GM21515 (cell line): ENCODE measurements around the gene TSPAN15.

Experiments used
- ATAC-seq: cut with Tn5 transposase; IDR thresholded peaks from one replicate; pipeline ENCODE4 v1.9.1; 2021; ENCODE audit not compliant: unreplicated experiment

TSPAN15 gene

DNA sequence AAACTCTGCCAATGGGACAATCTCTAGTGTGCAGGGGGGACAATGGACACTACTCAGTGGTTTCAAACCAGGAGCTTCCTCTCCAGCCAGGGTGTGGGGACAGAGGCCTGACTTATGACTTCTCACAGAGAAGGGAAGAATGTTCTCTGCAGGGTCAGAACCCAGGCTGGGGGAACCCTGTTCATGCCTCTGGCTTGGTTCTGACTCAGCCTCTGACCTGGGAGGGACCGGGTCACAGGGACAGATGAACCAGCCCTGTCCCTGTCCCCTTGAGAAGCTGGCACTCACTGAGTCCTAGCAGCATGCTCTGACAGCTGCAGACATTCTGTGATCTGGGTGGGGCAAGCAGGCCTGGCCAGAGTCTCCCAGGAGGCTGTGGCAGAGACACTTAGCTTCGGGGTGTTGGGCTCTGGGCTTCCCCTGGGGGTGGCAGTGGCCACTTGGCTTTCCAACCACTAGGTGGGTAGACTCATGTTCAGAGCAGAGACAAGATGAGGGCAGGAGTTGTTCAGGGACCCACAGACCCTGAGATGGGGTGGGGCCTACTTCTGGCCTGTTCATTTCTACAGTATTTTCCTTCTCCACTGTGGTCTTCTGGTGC lies 13.6 kb downstream of the TSPAN15 start:
- no peak for ATAC-seq

DNA sequence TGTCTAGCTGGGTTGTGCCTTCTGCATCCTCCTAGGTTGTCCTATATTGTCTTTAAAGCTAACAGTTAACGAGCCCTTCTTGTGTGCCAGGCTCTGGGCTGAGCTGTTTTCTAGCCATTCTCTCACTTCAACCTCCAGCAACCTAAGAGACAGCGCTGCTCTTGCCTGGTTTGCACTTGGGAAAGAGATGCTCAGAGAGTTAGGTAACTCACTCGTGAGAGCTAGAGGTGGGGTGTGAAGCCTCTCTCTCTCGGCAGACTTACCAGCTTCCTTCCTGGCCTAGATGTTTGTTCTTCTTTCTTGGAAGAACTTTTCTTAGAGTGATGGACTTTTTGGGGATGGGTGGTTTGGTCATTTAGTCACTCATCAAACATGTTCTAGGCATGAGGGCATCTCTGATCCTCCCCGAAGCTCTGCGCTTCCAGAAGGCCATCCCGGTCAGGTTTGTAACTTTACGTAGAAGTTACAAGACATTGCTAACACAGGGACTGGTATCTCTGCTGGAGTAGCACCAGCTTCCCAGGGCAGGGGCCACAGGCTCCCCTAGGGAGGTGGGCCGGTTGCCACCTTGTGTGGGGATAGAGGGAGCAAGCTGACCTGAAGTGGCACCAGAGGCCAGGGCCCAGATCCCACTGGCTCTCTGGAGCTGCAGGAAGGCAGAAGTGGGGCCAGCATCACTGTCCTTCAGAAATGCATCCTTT lies 14.3 kb downstream of the TSPAN15 start:
- ATAC-seq = no peak

DNA sequence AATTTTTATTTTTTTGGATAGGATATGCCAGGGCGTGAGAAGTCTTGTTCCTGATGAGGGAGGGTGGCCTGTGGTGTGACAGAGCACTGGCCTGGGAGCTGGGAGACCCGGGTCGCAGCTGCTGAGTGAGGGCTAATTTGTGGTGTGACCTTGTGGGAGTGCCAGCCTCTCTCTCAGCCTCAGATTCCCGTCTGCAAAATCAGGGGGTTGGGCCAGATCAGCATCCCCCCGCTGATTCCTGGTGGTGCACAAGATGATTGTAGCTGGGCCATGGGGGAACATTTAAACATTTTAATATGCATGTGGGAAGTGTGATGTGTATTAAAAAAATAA lies 14.9 kb downstream of the TSPAN15 start:
- no peak for ATAC-seq

DNA sequence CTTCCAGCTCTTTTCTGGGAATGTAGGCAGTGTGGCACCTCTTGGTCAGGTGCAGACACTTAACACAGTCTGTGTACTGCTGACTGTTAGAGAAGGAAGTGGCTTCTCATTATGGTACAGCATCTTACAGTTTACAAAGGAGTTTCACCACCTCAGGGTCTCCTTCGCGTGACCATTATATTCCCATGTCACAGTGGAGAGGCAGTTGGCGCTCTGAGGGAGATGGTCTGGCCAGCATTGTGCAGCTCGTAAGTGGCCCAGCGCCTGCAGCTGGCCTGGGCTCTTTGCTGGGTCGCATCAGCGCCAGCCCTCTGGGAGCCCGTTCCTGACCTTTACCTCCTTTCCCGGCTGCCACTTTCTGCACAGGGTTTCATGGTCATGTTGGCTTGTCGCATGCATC lies 15.4 kb downstream of the TSPAN15 start:
- no peak for ATAC-seq

DNA sequence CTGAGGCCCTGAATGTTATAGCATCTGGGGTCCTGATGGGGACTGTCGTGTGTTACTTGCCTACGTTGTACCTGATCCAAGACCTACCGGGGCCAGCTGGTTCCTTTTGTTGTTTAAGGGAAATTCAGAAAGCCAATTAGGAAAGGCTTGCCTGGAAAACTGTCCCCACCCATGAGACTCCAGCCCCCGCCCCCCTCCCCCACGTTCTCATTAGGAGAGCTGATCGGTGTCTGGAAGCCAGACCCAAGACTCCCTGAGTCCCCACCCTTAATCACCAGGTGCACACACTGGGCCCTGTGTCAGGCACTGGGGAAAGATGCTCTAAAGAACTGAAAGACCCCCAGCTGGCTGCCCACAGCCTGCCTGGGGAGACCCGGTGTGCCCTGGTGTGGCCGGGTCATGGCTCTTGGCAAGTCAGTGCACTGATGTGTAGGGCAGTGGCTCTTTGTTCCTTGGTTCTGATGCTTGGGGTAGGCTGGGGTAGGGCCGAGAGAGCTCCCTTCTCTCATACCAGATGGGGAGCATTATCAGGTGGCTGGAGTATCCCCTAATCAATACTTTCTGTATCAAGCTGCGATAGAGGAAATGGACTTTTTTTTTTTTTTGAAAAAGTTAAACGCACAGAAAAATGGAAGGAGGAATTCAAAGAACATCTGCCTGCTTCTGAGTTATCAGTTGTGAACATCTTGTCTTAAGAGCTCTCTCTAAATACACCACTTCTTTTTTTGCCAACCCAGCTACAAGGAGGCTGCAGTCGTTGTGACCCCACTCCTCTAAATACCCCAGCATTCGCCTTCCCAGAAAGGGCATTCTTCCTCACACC lies 16.9 kb downstream of the TSPAN15 start:
- no peak for ATAC-seq

DNA sequence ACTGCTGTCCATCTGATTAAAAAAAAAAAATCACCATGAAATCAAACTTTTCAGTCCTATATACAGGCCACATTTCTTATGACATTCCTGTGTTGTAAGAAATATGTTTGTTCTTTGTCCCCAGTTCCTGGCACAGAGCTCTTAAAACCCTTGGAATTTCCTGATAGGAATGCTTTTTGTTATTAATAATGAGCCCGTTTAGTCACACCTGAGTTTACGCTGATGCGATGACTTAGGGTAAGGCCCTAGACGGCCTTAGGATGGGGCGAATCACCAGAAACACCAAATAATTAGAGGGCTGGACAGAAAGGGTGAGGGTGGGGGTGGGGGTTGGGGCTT lies 17.5 kb downstream of the TSPAN15 start:
- ATAC-seq = no peak

DNA sequence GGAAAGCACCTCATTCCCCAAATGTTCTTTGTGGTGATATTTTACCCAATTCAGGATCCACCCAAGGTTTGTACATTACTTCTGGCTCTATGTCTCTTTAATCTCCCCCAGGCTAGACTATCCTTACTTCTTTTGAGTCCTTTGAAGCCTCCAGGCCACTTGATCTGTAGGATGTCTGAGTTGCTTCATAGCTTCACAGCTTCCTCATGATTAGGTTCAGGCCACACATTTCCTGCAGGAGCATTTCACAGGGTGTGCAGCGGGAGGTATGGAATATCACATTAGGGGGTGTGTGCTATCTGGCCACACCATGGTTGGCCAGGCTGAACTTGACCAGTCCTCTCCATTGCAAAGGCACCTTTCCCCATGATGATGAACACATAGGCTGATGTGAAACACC lies 18.7 kb downstream of the TSPAN15 start:
- no peak for ATAC-seq

DNA sequence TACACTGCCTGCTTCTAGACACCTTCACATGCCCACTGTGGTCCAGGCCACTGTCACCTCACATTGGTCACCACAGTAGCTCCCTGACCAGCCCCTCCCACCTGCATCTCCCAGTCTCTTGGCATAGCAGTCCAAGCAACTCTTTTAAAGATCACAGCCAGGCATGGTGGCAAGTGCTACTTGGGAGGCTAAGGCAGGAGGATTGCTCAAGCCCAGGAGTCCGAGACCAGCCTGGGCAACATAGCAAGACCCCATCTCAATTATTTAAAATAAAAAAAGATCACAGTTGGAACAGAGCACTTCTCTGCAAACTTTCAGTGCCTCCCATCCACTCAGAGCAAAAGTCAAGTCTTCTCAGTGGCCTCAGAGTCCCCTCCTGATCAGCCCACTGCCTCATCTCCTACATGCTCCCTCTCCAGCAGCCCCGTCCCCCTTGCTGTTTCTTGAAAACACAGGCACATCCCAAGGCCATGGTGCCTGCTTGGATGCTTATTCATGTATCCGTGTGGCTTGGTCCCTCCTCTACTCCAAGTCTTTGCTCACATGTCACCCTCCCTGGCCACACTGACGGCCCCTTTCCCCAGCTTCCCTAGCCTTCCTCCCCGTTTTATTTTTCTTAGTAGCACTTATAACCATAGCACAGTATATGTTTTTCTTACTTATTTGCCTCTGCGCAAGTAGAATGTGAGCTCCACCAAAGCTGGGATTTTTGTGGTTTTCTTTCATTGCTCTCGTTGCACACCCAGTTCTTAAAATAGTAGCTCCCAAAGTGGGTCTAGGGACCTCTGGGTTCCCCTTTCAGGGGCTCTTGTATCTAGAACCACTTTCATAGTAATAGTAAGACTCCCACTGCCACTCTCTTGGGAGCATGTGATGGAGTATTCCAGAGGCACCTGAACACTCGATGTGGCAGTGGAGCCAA lies 19.5 kb downstream of the TSPAN15 start:
- ATAC-seq = no peak

DNA sequence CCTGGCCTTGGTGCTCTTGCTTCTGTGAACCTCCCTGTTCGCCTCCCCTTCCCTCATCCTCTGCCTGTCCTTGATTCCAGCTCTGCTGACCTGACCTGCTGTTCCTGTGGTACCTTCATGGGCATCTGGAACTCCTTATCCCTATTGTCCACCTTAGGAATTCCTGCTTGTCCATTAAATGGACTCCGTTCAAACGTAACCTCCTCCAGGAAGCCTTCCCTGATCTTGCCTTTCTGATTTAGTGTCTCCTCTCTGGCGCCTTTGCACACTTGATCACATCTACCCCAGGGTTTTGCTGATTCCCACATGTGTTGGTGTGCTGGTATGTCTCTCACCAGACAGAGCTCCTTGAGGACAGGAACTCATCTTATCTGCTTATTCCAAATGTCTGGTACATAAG lies 20.9 kb downstream of the TSPAN15 start:
- ATAC-seq = no peak

DNA sequence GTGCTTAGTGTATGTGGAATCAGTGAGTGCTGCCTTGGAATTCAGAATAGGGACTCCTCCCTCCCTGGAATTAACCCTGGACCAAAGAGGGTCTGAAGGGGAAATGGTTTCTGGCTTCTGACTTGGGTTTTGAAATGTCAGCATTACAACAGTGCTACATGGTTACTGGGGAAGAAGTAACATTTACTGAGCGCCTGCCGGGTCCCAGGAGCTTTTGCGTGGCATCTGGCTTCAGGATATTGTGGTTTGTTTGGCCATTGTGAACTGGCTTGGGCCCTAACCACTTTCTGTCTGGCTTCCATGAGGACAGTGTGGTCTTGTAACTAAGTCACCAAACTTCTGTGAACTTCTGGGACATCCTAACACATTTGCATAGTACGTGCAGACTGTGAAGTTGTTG lies 21.3 kb downstream of the TSPAN15 start:
- ATAC-seq = no peak

DNA sequence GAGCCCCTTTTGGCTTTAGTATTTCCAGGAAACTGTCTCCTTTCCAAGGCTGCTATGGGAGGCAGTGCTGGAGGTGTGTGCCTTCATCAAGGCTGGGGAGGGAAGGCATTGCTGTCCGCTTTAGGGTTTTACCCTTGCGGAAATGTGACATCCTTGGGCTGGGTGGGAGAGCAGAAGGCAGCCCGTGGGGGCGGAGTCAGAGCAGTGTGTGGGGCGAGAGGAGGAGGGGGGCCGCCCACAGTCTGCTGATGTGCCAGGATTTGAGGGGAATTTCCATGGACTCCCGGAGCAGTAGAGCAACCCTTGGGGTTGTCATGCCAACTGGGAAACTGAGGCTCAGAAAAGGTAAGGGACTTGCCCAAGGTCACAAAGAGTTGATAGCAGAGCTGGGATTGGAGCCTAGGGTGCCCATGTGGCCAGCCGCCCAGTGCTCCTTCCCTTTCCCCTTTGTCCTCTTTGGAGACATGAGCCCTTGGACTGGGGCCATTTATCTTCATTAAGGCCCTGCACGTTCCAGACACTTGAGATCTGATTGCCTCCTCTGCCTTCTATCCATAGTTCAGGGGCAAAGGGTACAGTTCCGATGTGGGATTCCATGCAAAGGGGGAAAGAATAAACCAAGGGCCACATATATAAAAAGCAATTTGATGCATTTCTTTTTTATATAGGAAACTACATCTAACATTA lies 22.2 kb downstream of the TSPAN15 start:
- ATAC-seq = no peak

DNA sequence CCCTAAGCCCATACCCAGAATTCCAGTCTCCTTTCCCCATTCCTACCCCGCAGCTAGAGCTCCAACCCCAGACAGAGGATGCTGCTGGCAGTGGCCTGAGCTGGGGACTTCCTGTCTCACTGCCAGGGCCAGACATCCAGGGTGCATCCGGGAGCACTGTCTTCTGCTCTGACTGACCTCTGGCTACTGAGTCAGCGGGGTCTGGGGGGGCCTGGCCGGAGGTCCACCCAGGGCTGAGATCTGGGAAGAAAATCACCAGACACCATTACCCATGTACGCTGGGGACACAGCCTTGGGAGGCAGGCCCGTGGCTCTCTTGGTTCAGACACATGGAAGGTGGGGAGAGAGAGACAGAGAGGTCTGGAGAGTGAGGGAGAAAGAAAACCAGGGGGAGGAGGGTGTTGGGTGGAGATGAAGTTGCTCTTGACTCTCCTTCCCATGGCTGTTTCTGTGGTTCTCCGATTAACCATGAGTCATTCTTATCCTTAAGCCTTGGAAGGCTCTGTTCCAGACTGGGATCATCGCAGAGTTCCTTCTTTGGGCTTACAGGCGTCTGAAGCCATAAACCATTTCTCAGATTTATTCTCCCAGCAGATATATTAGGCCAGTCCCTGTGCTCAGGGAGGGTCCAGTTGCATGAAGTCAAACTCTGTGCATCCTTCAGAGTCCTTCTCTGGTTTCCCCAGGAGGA lies 23.6 kb downstream of the TSPAN15 start:
- ATAC-seq = no peak

DNA sequence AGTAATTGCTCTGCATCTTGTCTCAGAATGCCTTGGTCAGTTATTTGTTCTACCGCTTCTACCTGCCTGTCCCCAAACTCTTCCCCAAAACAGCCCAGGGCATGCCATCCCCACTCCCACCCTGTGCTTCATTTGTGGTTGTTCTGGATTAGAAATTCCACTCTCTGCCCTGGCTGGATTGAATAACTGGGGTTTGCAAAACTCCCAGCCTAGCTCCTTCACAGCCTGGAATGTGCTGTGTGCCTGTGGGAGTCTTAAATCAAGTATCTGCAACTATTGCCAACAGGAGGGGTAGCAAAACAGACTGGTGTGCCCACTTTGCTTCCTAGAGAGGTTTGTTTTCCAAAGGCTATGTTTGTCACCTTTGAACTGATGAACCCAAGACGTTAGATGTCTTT lies 24.2 kb downstream of the TSPAN15 start:
- no peak for ATAC-seq

DNA sequence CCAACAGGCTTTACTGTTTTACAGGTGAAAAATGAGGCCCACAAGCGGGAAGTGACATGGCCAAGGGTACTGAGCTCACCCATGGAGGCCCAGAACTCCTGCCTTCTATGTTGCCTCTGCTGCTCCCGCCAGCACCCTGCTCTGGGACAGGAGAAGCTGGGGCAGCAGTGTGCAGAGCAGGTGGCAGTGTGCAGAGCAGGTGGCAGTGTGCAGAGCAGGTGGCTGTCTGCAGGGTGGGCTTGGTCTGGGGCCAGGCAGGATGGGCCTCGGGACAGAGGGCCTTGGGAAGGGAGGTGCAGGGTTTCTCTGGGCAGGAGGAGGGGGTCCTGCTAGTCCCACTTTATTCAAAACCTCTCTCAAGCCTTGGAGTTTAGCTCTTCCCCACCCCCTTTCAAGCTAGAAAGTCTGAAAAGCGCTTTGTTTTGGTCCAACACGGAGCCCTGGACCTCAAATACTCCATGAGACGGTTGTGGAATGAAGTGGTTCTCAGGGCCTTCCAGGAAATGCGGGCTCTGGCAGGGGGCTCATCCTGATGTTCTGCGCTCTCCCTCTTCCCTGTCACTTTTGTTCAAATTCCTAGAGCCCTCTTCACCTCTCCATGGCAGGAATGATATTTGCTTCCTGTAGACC lies 26.8 kb downstream of the TSPAN15 start:
- no peak for ATAC-seq

DNA sequence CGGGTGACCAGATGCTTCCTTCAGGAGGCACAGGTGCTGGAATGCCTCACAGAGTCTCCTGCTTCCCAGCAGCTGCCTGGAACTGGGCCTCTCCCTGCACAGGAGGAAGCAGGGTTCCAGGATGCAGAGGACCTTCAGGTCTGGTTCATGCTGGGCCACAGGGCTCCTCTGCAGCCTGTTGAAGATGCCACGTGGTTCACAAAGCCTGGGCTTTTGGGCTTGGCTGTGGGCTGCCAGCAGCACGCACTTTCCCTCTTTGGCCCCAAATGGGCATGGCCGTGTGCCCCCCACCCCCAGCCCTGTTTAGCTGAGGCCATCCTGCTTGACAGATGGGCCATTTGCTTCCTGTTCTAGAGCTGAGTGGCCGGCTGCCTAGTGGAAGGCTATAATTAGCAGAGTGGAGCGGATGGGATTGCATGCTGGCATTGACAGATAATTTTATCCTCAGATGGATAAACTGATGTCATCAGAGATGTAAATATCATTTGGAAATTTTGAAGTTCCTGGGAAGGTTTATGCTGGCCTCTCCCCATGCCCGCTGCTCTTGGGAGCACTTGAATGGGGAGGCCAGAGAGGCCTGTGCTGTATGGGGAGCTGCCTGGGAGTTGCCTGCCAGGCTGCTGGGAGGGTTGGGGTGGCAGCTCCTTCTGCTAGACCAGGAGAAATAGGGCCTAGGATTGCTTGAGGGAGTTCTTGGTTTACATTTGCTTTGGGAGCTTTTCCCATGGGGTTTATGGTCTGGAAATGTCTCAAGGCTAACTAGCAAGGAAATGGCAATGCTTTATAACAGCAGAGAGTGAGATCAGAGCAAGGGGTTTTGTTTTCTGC lies 28.2 kb downstream of the TSPAN15 start:
- ATAC-seq = no peak

DNA sequence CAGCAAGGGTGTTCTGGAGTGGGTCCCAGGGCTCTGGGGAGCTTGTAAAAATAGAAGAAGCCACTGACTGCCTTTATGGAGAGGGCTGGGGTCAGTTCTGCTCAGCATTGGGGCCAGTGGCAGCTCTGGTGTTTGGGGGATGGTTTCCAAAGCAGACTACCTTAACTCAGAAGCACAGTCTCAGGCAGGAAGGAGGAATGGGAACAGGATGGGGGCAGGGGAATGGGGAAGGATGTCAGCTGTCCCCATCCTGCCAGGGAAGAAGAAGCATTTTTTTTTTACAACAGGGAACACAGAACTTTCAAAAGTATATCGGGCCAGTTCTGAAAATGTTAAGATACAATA lies 28.8 kb downstream of the TSPAN15 start:
- no peak for ATAC-seq

DNA sequence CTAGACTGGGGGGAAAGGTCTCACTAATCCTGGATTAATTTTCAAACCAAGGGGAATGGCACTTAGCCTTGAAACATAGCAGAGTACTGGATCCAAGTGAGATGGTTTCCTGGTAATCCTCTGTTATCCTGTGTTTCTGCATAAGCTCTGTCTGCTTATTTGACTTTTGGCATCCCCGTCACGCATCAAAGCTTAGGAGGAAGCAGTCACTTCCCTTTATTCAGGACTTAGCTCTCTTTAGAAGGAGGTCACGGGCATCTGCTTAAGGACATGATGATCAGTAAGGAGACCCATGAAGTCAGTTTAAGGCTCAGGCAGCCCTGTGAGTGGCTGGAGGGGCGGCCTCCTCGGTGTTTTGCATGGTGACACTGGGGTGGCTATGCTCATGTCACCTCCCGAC lies 30.0 kb downstream of the TSPAN15 start:
- no peak for ATAC-seq

DNA sequence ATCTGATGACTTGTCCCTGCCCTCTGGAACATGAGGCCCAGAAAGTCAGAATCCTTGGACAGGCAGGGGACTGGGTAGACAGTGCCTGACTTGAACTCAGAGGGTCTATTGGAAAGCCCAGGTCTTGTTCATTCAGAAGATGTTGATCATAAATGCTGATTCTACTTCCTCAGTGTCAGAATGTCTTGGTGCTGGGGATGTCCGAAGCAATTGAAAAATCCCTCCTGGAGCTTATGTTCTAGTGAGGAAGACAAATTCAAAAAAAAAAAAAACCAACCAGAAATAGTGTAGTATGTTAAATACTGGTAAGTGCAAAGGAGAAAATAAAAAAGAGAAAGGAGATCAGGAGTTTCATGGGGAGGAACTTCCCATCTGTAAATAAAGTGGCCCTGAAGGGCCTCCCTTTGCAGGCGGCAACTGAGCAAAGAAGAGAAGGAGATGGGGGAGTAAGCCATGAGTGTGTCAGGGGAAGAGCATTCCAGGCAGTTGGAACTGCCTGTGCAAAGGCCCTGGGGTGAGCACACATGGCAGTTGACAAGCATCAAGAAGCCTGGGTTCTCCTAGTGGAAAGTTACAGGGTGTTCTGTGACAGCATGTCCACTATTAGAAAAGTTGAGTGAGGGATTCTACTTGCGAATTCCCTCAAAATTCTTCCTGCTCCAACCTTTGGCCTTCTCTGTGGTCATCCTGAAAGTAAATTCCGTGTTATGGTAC lies 30.7 kb downstream of the TSPAN15 start:
- ATAC-seq = no peak
